ENCODE results near the gene ATP9B.

GRCh38 chr18:79167526-79168190 lies 98.5 kb downstream of the ATP9B start:
- no peak for TF ChIP-seq CTCF (IDR thresholded peaks at IDR 0.05)
- TF ChIP-seq POLR2A (IDR thresholded peaks at IDR 0.05), result no peak
- no peak for TF ChIP-seq EP300 (IDR thresholded peaks at IDR 0.05)

All from ovary (tissue), 3 donors.